Raji (cell line): Measurements from ENCODE around the gene RASGRP2.

Source experiments
- POLR2A ChIP-seq: IDR thresholded peaks from 2 replicates; pipeline ENCODE4 v1.6.1; 2011; ENCODE audit warnings: low read depth, low read length, control low read depth; ENCODE audit not compliant: insufficient read depth

RASGRP2 gene

DNA sequence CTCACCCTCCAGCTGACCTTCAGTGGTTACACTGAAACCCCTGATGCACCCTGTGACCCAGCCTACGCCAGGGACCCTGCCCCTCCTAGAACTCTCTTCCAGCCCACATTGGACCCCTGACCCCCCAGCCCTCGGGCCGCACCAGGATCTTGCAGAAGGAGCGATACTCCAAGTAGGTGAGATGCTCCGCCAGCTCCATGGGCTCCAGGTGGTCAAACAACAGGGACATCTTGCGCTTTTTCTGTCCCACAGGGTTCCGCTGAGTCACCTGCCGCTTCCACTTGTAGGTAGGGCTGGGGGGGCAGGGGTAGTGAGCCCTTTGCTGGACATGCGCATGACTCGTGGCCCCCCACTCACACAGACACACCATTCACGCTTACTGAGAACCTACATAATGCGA lies 4.1 kb downstream of the RASGRP2 start:
- no peak for TF ChIP-seq POLR2A

DNA sequence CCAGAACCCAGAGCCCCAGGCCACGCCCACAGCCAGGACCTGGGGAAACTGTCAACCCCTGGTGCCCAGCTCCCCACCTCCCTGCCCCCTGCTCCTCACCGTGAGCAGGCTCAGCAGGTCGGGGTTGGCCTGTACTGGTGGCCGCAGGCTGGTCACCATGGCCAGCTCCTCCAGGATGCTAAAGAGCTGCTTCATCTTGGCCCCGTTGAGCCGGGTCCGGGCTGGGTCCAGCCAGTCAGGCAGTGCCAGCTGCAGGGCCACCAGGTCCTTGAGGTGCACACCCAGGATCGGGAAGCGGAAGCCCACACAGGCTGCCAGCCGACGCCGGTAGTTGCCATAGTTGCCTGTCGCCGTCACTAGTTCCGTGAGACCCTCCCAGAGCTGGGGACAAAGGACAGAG lies 7.3 kb downstream of the RASGRP2 start:
- no peak for TF ChIP-seq POLR2A

DNA sequence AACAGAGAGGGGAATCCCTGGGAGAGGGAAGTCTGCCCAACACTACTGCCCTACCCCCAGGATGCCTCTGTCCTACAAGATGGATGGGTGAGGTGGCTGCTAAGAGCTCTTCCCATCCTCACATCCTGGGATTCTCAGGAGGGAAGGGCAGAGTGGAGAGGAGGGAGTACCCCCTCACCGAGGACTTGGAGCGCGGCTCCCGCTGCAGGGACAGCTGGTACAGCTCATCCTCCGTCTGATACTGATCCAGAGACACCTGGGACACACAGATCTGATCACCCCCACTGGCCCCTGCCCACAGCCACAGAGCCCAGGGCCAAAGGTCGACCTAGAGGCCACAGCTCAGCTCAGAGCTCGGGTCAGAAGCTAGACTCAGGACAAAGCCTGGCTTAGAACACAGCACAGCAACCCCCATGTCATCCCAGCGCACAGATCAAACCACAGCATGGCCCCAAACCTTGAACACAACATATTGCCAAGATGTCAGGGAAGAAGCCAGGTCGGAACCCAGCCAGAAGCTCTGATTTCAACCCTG lies 8.2 kb downstream of the RASGRP2 start:
- TF ChIP-seq POLR2A = no peak

DNA sequence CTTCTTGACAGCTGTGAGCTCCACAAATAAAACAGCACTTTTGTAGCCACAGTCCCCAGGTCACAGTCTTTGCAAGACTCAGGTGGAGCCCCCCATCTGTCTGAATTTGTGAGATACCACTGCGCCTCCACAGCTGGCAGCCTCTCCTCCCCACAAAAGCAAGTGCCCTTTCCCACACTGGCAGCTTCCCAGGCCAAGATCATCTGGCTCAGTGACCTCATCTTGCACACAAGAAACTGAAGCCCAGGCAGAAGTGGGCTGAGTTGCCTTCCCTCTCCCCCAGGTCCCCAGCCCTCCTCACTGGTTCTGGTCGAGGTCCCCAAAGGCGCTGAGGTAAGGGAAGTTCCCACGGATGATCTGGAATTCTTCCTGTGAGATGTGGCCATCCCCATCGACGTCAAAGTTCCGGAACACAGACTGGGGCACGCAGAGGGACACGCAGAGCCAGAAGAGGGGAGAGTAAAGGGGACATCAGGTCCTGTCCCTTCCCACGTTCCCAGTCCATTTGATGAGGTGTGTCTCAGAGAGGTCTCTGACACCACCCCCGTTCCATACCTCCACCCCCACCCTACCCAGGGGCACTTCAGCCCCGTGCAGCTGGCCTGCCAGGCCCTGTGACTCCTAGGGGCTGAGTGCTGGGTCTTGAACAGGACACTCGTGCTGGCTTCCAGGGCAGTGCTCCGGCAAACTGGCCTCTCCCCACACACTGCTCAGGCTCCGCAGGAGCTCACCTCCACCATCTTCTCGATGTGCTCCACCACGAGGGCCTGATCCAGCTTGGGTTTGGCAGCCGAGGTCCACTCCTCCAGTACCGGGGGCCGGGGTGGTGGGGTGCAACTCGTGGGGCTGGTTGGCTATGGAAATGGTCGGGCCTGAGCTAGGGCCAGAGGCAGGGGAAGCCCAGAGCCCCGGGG lies 8.9 kb downstream of the RASGRP2 start:
- TF ChIP-seq POLR2A = no peak

DNA sequence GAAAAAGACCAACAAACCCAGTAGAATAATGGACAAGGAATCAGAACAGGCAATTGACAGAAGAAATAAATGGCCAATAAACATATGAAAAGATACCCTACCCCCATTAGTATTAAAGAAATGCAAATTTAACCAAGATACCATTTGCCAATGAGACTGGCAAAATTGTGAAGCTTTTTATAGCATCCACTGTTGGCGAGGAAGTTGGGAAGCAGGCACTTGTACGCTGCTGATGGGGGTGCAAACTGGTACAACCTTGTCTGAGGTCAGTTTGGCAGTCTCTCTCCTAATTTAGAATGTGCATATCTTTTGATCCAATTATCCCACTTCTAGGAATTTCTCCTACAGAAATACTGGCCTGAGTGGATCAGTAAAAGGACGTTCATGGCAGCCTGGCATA lies 12.3 kb downstream of the RASGRP2 start:
- TF ChIP-seq POLR2A = no peak

DNA sequence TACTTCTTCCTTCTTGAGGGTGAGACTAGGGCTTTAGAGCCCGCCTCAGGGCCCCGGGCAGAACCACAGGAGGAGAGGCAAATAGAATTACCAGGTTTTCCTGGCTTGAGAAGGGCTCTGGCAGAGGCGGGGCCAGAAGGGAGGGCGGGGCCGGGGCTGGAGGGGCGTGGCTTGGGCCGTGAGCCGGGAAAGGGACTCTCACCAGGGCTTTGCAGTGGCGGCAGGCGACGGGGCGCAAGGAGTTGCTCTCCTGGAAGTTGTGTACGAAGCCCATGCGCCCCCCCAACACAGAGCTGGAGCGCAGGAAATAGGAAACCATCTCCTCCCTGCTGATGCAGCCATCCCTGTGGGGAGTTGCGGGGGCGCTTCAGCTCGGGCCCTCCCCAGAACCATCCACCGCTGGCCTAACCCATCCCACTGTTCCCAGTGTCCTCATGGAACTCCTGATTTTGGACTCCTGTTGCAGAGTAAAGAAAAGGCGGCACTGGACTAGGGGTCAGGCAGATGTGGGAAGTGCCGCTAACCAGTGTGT lies 14.0 kb downstream of the RASGRP2 start:
- no peak for TF ChIP-seq POLR2A

DNA sequence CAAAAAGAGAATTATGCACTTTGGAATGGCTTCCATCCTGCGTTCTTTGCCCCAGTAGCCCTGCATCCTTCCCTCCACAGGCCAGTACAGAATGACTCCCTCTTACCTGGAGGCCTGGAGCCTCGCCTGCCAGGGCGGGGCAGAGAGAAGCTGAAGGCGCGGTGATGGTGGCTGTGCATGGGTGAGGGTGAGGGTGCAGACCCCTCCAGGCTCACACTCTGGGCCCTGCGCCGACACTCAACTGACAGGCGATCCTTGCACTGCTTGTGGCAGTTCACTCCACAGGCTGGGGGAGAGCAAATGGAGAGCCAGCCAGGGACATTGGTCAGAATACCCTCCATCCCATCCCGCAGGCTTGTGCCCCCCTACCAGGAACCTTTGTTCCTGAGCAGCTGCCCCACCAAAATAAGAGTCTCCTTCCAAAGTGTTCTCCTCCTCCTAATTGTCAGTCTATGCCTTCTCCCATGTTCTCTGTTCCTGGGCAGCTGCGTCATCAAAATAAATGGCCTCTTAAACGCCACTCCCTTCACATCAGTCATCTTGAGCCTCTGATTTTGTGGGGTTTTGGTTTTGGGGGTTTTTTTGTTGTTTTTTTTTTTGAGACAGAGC lies 15.1 kb downstream of the RASGRP2 start:
- TF ChIP-seq POLR2A = no peak

DNA sequence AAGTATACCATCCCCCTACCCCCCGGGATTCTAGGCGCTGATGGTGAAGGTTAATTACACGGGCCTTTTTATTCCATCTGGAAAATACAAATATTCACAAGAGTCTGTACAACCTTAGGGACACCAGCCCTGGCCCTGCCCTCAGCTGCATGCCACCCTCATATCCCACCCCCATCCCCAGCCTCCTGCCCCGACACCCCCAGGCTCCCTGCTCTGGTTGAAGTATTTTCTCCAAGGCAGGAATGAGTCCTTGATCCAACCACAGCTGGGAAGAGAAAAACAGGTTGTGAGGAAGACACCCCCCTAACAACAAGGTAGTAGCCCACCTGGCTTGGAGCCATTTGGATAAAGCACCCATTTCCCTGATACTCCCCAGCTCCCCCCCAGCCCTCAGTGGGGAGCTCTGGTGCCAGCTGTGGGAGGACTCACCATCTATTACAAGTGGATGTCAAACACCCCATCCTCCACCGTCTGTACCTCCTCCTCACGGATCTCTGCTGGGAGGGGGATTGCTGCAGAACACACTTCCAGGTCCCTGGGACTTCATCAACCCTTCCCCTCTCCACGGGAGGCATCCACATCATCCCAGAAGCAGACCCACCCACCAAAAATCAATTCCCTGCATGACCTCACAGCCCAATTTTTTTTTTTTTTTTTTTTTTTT lies 16.9 kb downstream of the RASGRP2 start:
- TF ChIP-seq POLR2A = no peak

DNA sequence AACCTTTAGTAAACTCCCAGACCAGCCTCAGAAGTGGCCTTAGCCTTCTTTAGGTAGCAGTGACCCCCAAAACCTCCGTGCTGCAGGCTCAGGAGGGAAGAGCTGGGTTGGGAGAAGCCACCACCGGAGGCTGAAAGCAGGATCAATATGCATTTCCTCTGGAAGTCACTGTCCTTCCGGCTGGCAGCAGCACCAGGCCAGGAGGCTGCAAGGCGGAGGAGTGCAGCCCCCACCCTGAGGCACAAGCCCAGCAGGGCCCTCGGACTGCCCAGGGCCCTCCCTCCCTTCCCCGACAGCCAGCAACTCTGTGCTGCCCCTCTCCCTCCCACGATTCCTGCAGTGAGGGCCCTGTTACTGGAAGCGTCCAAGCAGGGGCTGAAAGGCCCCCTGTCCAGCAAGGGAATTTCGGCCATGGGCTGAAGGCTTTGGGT lies 17.7 kb downstream of the RASGRP2 start:
- no peak for TF ChIP-seq POLR2A

DNA sequence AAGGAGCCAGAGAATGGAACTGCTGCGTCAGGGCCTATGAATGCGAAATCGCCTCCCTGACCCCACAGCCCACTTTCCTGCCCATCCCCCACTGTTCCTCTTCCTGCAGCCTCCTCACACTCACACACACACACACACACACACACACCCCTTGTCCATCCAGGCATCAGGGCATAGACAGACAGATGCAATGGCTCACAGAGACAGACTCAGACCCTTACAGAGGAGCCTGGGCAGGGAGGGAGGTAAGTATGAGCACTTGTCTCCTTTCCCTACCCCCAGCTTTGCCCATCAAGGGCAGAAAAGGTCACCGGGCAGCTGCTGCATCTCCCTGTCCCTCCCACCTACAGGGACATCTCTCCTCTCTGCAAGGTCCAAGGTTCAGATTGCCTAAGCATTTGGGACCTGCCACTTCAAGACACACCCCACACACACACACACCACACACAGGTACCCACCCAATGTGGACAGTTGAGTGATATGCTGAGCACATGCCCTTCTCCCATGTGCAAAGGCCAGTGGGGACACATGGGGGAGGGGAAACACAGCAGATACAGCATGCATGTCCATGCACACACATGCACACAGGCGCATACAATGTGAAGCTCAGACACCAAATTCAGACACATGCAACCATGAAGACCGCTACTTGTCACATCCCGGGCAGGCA lies 18.9 kb downstream of the RASGRP2 start:
- TF ChIP-seq POLR2A = no peak

DNA sequence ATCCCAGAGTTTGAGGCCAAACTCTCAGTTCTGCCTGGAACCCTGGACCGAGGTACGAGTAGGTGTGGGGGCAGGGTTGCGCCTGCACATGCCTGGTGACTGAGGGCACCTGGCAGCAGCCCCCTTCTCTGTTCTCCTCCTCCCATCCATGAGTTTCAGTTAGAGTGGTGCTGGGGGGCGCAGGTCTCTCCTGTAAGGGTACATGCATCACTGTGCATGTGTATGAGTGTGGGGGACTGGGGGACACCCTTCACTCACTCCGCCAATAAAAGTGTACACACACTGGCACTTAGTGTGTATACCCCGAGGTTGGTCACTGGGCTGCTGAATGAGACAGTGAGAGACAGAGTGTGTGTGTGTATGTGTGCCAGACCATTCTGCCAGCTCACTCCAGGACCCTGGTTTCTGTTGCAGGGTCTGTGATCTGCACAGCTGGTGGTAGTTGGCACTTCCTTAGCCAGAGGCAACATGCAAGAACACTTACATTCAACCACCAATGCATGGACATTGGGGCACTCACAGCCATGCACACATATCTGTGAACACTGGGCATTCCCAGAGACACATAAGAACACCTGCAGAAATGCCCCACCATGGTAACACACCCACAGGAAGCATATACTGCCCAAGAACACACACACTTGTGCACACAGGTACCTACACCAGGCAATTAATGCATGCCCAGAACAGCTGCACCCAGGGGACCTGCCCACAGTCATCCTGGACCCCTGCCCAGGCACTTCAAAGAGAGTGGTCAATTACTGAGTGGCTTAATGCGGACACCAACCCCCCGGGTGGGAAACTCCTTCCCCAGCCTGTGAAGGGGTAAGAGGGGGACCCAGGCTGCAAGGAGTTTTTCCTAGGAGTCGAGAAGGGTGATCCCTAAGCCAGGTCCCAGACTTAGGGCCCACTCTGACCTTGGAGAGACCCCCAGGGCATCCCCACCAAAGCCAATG lies 19.8 kb downstream of the RASGRP2 start:
- TF ChIP-seq POLR2A = no peak

DNA sequence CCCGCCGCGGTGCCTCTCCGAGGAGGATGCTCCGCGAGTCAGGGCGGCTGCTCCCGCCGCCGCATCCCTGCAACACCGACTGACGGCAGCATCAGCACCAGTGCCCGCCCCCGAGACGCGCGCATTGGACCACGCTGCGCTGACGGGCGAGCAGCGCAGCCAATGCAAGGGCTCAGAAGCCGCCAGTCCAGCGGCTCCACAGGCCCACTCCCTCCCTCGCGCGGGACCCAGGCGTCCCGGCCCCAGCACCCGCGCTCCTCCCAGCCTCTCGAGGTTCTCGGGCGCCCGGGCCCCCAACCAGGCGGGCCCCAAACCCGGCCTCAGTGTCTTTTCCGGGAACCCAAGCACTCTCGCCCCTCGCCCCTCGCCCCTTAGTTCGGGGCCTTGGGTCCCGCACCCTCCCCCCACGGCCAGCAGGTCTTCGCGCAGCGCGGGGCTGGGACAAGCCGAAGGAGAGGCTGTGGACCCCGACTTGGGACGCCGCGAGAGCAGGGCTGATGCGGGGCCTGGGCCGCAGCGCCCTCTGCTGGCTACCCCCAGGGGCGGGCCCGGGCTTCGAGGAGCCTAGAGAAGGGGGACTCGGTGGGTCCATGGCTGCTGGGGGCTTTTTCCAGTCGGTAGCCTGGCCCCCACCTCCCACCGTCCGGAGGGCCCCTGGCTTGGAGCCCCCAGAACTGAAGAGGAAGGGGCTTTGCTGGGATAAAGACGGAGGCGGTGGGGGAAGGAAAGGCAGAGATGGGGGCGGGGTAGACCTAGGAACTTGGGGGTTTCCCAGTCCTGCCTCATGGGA lies 20.6 kb downstream of the RASGRP2 start, which contains the start of gene NRXN2:
Gene NRXN2, minus strand, starts transcription at position 81 of the 790 bp plus-strand sequence. CDS start 9,498 bp downstream, outside the sequence.
- TF ChIP-seq POLR2A = no peak
